ENCODE measurements around the gene FUS. TPM values are rescaled to one million over a fixed set of nuclear protein-coding genes. Genes with fewer than 3 reads are reported as not detected.

Gene FUS
- polyA plus RNA-seq, 4 donors = 571 to 934 (median 698) TPM

GRCh38 chr16:31200821-31201568 lies 21.1 kb downstream of the FUS start:
- no peak for DNase-seq (ENCODE audit: low read depth in 4 of 4, low spot score in 2 of 4)

DNA sequence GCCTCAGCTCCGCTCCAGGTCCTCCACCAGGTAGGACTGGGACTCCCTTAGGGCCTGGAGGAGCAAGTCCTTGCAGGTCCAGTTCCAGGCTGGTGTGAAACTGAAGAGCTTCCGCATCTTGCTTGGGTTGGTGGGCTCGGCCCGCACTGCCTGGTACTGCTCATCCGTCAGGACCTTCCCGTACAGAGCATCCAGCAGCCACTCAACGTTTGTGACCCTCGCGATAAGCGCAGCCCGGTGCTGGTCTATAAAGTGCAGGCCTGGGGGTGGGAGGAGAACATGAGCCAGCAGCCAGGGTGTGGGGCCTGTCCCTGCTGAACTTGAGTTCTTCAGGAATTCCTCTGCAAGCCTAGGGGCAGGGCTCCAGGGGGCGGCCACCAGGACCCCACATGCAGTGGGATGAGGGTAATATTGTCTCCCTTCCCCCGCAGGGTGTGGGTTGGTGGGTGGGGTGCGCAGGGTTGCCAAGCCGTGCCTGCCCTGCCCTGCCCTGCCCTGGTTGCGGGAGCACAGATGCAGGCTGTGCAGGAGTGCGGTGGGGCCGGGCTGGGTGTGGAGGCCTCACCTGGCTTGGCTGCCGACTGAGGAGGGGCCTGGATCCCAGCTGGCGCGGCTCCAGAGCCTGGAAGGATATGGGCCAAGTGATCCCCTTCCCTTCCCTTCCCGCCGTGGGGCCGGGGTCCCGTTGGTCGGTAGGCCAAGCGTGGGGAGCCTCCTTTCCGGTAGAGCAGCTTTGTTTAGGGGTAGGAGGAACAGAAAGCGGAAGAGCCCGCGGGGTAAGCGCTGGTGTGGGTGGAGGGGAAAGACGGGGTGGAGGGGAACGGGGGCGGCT lies 21.9 kb downstream of the FUS start:
- no peak for DNase-seq (ENCODE audit: low read depth in 4 of 4, low spot score in 2 of 4)

DNA sequence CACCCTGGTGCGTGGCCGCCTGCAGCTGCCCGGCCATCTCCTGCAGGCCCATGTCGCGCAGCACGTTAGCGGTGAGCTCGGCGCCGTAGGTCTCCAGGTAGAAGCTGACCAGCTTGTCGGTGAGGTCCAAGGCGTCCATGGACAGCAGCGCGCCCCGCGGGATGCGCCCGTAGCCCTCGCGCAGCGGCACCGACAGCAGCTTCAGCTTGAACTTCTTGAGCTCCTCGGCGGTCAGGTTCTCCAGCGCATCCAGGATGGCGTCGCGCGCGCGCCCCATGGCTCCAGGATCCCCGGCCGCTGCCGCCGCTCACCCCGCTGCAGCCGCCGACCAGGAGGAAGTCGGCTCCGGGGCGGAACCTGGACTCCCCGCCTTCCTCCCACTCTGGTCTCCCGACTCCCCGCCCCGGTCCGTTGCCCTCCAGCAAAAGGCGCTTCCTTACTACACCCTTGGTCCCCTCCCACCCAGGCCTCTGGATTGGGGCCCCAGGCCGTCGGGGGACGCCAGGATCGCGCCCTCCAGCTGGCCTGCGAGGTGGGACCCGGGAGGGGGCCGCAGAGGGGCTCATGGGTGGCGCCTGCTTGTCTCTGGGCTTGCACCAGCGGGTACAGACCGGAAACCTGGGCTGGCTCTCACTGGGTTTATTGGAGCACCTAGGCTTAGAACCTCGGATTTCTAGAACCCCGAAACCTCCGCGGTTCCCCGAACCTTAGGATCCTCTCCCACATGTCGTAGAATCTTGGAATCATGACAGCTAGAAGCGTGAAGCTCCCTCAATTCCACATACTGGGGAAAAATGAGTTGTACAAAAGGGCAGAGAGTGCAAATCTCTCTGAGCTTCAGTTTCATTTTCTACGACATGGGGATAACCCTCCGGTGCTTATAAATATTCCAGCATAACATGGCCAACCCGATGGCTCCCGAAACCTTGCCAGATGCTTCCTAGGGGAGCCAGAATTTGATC lies 22.8 kb downstream of the FUS start, which contains the start of gene PYCARD:
PYCARD (minus strand) TSS at position 347 of the 962 bp plus-strand sequence; CDS start at position 277, 70 bp downstream.
- no peak for DNase-seq (ENCODE audit: low read depth in 4 of 4, low spot score in 2 of 4)

- no peak for DNase-seq (ENCODE audit: low read depth in 4 of 4, low spot score in 2 of 4)
These were observed 25.1 kb downstream of the FUS start for GRCh38 chr16:31204871-31205666.

- DNase-seq (ENCODE audit: low read depth in 4 of 4, low spot score in 2 of 4) = no peak
These were observed 26.8 kb downstream of the FUS start for GRCh38 chr16:31206776-31207175.

GRCh38 chr16:31213342-31213741 lies 33.4 kb downstream of the FUS start:
- DNase-seq (ENCODE audit: low read depth in 4 of 4, low spot score in 2 of 4) = no peak

DNA sequence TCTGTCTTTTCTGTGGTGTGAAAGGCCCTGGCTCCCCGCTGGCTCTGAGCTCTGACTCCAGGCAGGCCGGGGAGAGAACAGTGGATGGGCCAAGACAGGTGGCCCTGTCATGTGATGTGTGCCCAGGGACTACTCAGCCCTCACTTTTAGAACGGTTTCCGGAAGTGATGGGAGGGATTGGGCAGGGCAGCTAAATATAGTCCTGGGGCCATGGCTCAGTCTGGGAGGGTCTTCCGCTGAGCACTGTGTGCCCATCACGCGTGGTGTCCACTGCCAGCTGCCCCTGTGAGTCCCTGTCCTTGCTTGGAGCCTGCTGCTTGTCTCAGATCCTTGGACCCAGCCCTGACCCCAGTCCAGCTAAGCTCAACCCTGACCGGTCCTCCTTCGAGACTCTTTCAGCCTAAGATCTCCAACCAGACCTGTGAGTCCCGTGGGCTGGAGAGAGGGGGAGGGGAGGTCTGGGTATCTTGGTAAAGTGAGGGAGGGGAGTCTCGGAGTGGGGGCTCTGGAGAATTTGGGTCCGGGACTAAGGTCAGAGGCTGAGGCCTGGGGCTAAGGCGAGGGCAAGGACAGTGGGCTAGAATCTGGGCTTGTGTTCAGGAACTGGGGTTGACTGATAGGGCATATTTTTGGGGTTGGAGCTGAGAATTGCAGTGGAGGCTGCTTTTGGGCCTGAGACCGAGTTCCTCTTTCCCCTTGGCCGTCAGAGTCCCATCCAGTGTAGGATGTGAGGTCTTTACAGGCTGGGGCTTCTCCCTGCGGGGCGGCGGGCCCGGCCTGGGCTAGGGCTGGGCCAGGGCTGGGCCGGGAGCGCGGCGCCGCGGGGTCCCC lies 34.2 kb downstream of the FUS start, which contains the start of gene TRIM72:
TRIM72 (plus strand) TSS at position 243 of the 831 bp plus-strand sequence. CDS start 620 bp downstream, outside the sequence.
- no peak for DNase-seq (ENCODE audit: low read depth in 4 of 4, low spot score in 2 of 4)

DNA sequence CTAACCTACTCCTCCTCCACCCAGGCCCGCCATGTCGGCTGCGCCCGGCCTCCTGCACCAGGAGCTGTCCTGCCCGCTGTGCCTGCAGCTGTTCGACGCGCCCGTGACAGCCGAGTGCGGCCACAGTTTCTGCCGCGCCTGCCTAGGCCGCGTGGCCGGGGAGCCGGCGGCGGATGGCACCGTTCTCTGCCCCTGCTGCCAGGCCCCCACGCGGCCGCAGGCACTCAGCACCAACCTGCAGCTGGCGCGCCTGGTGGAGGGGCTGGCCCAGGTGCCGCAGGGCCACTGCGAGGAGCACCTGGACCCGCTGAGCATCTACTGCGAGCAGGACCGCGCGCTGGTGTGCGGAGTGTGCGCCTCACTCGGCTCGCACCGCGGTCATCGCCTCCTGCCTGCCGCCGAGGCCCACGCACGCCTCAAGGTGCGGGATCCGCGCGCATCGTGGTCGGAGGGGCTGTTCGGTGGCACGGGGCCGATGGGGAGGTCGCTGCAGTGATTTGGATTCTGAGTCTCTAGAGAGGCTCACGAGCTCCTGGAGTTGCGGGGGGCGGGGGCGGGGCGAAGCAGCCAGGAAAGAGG lies 34.9 kb downstream of the FUS start:
- no peak for DNase-seq (ENCODE audit: low read depth in 4 of 4, low spot score in 2 of 4)

DNA sequence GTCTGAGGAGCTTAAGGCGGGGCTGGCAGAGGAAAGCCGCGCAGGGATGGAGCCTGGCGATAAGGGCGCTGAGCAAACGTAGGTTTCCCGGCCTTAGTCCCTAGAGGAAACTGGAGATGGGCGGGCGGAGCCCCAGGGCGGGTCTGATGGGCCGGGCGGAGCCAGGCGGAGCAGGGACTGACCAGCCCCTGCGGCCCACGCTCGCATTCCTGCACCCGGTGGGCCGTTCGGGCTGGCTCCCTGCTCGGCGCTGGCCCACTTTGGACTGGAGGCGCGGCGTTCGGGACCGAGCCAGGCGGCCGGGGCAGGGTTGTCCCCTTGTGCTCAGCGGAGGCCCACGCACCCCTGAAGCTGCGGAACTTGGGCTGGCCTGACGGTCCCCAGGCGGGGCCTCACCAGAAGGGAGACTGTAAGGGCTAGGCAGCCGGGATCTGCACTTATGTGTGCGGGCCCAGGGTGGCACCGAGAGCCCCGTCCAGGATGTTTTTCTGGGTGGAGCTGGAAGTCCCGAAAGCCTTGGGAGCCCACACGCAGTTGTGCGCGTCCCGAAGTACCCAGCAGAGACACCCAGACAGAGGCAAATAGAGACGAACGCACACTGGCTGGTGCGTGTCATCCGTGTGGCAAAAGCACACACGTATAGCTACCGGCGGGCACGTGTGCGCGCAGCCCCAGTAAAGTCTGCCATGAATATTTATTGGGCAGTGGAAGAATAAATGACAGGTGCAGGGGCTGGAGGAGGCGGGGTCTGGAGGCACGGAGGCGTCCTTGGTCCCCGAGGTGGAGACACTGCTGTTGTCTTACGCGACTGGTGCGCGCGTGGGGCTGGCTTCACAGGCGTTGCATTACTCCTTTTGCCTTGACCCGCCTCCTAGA lies 35.6 kb downstream of the FUS start:
- DNase-seq (ENCODE audit: low read depth in 4 of 4, low spot score in 2 of 4) = no peak

- DNase-seq (ENCODE audit: low read depth in 4 of 4, low spot score in 2 of 4) = no peak
These were observed 36.6 kb downstream of the FUS start, which contains the start of gene PYDC1 for GRCh38 chr16:31216422-31217135. TSS of gene PYDC1 (minus strand) at chr16:31217135. CDS start at chr16:31217028, 107 bp downstream.

- no peak for DNase-seq (ENCODE audit: low read depth in 4 of 4, low spot score in 2 of 4)
These were observed 37.2 kb downstream of the FUS start for GRCh38 chr16:31217136-31217530.

GRCh38 chr16:31219154-31219741 lies 39.3 kb downstream of the FUS start:
- no peak for DNase-seq (ENCODE audit: low read depth in 4 of 4, low spot score in 2 of 4)

DNA sequence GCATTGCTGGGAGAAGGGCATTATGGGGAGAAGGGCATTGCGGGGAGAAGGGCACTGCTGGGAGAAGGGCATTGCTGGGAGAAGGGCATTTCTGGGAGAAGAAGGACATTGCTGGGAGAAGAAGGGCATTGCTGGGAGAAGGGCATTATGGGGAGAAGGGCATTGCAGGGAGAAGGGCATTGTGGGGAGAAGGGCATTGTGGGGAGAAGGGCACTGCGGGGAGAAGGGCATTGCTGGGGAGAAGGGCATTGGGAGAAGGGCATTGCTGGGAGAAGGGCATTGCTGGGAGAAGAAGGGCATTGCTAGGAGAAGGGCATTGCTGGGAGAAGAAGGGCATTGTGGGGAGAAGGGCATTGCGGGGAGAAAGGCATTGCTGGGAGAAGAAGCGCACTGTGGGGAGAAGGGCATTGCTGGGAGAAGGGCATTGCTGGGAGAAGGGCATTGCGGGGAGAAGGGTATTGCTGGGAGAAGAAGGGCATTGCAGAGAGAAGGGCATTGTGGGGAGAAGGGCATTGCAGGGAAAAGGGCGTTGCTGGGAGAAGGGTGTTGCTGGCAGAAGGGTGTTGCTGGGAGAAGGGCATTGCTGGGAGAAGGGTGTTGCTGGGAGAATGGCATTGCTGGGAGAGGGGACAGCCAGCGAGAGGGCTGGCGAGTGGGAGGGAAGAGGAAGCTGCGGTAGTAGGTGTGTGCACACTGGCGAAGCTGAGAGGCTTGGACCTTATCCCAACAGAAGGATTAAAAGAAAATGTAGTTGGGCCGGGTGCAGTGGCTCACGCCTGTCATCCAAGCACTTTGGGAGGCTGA lies 41.6 kb downstream of the FUS start:
- DNase-seq (ENCODE audit: low read depth in 4 of 4, low spot score in 2 of 4) = no peak

- DNase-seq (ENCODE audit: low read depth in 4 of 4, low spot score in 2 of 4) = no peak
These were observed 43.1 kb downstream of the FUS start for GRCh38 chr16:31223044-31223443.
